ENCODE data around the gene RNU1-4.
"Not testable (repeated sequence)": the region's sequence is repeated elsewhere in the genome, so short reads cannot be mapped to it uniquely, and the experiment has no call there.

RNU1-4 gene

DNA sequence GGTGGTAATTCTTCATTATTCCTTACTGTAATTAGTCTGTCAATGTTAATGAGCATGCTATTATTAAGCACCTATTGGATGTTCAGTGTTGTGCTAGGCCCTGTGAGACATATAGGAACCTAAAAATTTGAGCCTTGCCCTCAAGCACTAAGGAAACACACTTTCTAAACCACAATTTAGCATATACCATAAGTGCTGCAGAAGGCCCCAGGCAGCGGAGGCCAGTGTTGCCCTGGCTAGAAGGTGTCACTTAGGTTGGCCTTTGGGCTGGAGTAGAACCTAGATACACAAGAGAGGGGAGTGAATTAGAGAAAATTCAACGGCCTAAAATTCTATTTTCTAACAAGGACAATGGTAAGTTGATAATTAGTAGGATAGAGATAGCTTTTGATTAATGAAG is 44.6 kb downstream of the RNU1-4 start:
- H3K23ac ChIP-seq (ENCODE audit: low read length); H2BK120ac ChIP-seq (ENCODE audit: insufficient read depth, low read length, poor library complexity); H3K4me2 ChIP-seq (ENCODE audit: low read length); H3K27ac ChIP-seq (ENCODE audit: low read depth, low read length); H3K9ac ChIP-seq (ENCODE audit: low read length); DNase-seq; H4K12ac ChIP-seq (ENCODE audit: low read depth, low read length); H2BK12ac ChIP-seq (ENCODE audit: low read length); H4K8ac ChIP-seq (ENCODE audit: low read depth, low read length); H3K79me2 ChIP-seq (ENCODE audit: control insufficient read depth, insufficient read depth, low read length, poor library complexity); H3K4me3 ChIP-seq (ENCODE audit: low read depth, low read length); H2AK5ac ChIP-seq (ENCODE audit: low read length); H3K9me3 ChIP-seq (ENCODE audit: insufficient read depth, low read depth, low read length); H3K4me1 ChIP-seq (ENCODE audit: control insufficient read depth in 1 of 2, insufficient read depth in 2 of 2, low read length in 2 of 2); H3K27me3 ChIP-seq (ENCODE audit: insufficient read depth, low read length); H3K14ac ChIP-seq (ENCODE audit: low read length); H3K4ac ChIP-seq (ENCODE audit: low read depth, low read length); H3K18ac ChIP-seq (ENCODE audit: low read length); H4K91ac ChIP-seq (ENCODE audit: low read depth, low read length); H3K79me1 ChIP-seq (ENCODE audit: low read length); H2BK5ac ChIP-seq (ENCODE audit: low read depth, low read length, poor library complexity); H2AFZ ChIP-seq (ENCODE audit: insufficient read depth, low read length, poor library complexity); H3K36me3 ChIP-seq (ENCODE audit: control insufficient read depth in 1 of 2, insufficient read depth in 2 of 2, low read length in 2 of 2): not testable (repeated sequence)
- WGBS (ENCODE audit: extremely low coverage, insufficient coverage, insufficient read length) = no CpG with 5 or more reads among the region's 2 CpGs

GRCh38 chr1:16786362-16786761 is 46.0 kb downstream of the RNU1-4 start:
- DNase-seq; H3K27ac ChIP-seq (ENCODE audit: low read depth, low read length): not testable (repeated sequence)
- WGBS (ENCODE audit: extremely low coverage, insufficient coverage, insufficient read length) = no CpG with 5 or more reads among the region's 4 CpGs

DNA sequence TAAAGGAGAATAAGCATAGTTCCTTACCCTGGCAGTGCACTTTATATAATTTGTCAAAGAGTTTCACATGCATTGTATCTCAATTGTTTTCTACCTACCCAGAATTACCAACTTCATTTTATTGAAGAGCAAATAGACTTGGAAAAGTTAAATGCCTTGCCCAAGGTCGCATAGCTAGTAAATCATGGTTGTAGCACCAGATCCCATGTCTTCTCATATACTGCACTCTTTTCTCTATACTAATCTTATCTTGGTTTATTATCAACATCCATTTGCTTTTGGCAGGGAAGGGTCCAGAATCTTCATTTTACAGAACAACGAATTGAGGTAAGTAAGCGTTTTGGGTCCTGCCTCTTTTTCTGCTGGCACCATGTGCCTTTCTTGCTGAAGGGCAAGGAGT is 46.9 kb downstream of the RNU1-4 start:
- not testable (repeated sequence) for H3K27me3 ChIP-seq (ENCODE audit: insufficient read depth, low read length); H3K27ac ChIP-seq (ENCODE audit: low read depth, low read length); DNase-seq; H3K4me1 ChIP-seq (ENCODE audit: control insufficient read depth in 1 of 2, insufficient read depth in 2 of 2, low read length in 2 of 2); H4K91ac ChIP-seq (ENCODE audit: low read depth, low read length); H3K4me3 ChIP-seq (ENCODE audit: low read depth, low read length); H2BK12ac ChIP-seq (ENCODE audit: low read length); H4K8ac ChIP-seq (ENCODE audit: low read depth, low read length); H3K9ac ChIP-seq (ENCODE audit: low read length); H3K18ac ChIP-seq (ENCODE audit: low read length); H2BK5ac ChIP-seq (ENCODE audit: low read depth, low read length, poor library complexity); H3K14ac ChIP-seq (ENCODE audit: low read length); H3K79me2 ChIP-seq (ENCODE audit: control insufficient read depth, insufficient read depth, low read length, poor library complexity); H2BK120ac ChIP-seq (ENCODE audit: insufficient read depth, low read length, poor library complexity); H2AK5ac ChIP-seq (ENCODE audit: low read length); H3K36me3 ChIP-seq (ENCODE audit: control insufficient read depth in 1 of 2, insufficient read depth in 2 of 2, low read length in 2 of 2); H3K79me1 ChIP-seq (ENCODE audit: low read length); H3K23ac ChIP-seq (ENCODE audit: low read length); H3K4me2 ChIP-seq (ENCODE audit: low read length); H3K9me3 ChIP-seq (ENCODE audit: insufficient read depth, low read depth, low read length); H3K4ac ChIP-seq (ENCODE audit: low read depth, low read length); H2AFZ ChIP-seq (ENCODE audit: insufficient read depth, low read length, poor library complexity); H4K12ac ChIP-seq (ENCODE audit: low read depth, low read length)
- no CpG with 5 or more reads among the region's 3 CpGs for WGBS (ENCODE audit: extremely low coverage, insufficient coverage, insufficient read length)

More at GRCh38 chr1:16786362-16786761, 46.0 kb downstream of the RNU1-4 start:
- H3K27me3 ChIP-seq (ENCODE audit: insufficient read depth, low read length); H3K14ac ChIP-seq (ENCODE audit: low read length); H3K9ac ChIP-seq (ENCODE audit: low read length); H3K4me2 ChIP-seq (ENCODE audit: low read length); H3K4me3 ChIP-seq (ENCODE audit: low read depth, low read length); H2AFZ ChIP-seq (ENCODE audit: insufficient read depth, low read length, poor library complexity); H3K18ac ChIP-seq (ENCODE audit: low read length); H3K4me1 ChIP-seq (ENCODE audit: control insufficient read depth in 1 of 2, insufficient read depth in 2 of 2, low read length in 2 of 2); H4K8ac ChIP-seq (ENCODE audit: low read depth, low read length); H3K36me3 ChIP-seq (ENCODE audit: control insufficient read depth in 1 of 2, insufficient read depth in 2 of 2, low read length in 2 of 2); H4K12ac ChIP-seq (ENCODE audit: low read depth, low read length); H2BK120ac ChIP-seq (ENCODE audit: insufficient read depth, low read length, poor library complexity); H3K23ac ChIP-seq (ENCODE audit: low read length); H2BK12ac ChIP-seq (ENCODE audit: low read length); H2BK5ac ChIP-seq (ENCODE audit: low read depth, low read length, poor library complexity); H3K9me3 ChIP-seq (ENCODE audit: insufficient read depth, low read depth, low read length); H4K91ac ChIP-seq (ENCODE audit: low read depth, low read length); H3K79me2 ChIP-seq (ENCODE audit: control insufficient read depth, insufficient read depth, low read length, poor library complexity); H2AK5ac ChIP-seq (ENCODE audit: low read length); H3K79me1 ChIP-seq (ENCODE audit: low read length); H3K4ac ChIP-seq (ENCODE audit: low read depth, low read length): not testable (repeated sequence)

DNA sequence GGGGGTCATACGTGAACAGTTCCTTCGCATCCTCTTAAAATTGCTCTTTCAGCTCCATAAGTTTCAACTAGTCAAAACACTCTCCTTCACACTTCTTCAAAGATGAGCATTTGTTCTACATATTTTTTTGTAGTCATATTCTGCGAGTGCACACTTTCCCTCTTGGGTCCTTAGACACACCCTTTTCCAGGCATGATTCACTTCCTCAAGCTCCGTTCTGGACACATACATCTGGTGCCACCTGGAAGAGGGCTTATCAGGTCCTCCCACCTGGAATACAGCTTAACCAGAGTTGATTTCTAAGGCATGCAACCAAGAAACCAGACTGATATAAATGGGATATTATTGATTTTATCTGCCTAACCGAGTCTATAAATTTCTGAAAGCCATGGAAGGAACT is 47.4 kb downstream of the RNU1-4 start:
- not testable (repeated sequence) for H3K4me2 ChIP-seq (ENCODE audit: low read length); H2BK120ac ChIP-seq (ENCODE audit: insufficient read depth, low read length, poor library complexity); H3K23ac ChIP-seq (ENCODE audit: low read length); H3K18ac ChIP-seq (ENCODE audit: low read length); H2AK5ac ChIP-seq (ENCODE audit: low read length); H3K36me3 ChIP-seq (ENCODE audit: control insufficient read depth in 1 of 2, insufficient read depth in 2 of 2, low read length in 2 of 2); H3K79me1 ChIP-seq (ENCODE audit: low read length); H3K27ac ChIP-seq (ENCODE audit: low read depth, low read length); H4K12ac ChIP-seq (ENCODE audit: low read depth, low read length); H3K4me1 ChIP-seq (ENCODE audit: control insufficient read depth in 1 of 2, insufficient read depth in 2 of 2, low read length in 2 of 2); H3K4me3 ChIP-seq (ENCODE audit: low read depth, low read length); H2AFZ ChIP-seq (ENCODE audit: insufficient read depth, low read length, poor library complexity); DNase-seq; H4K8ac ChIP-seq (ENCODE audit: low read depth, low read length); H3K27me3 ChIP-seq (ENCODE audit: insufficient read depth, low read length); H2BK12ac ChIP-seq (ENCODE audit: low read length); H3K9ac ChIP-seq (ENCODE audit: low read length); H4K91ac ChIP-seq (ENCODE audit: low read depth, low read length); H3K4ac ChIP-seq (ENCODE audit: low read depth, low read length); H3K14ac ChIP-seq (ENCODE audit: low read length); H3K79me2 ChIP-seq (ENCODE audit: control insufficient read depth, insufficient read depth, low read length, poor library complexity); H2BK5ac ChIP-seq (ENCODE audit: low read depth, low read length, poor library complexity); H3K9me3 ChIP-seq (ENCODE audit: insufficient read depth, low read depth, low read length)
- no CpG with 5 or more reads among the region's 5 CpGs for WGBS (ENCODE audit: extremely low coverage, insufficient coverage, insufficient read length)
